GM21423 (cell line): Measurements from ENCODE around the gene SERTM2.
A peak's percentile ranks its signal among the peaks of the same experiment; 100 is the strongest.
"Not testable (repeated sequence)": the region's sequence is repeated elsewhere in the genome, so short reads cannot be mapped to it uniquely, and the experiment has no call there.

Source experiments
- ATAC-seq: cut with Tn5 transposase; IDR thresholded peaks from one replicate; pipeline ENCODE4 v1.9.1; 2021; ENCODE audit warnings: mild to moderate bottlenecking, moderate library complexity; ENCODE audit not compliant: unreplicated experiment

SERTM2 gene

DNA sequence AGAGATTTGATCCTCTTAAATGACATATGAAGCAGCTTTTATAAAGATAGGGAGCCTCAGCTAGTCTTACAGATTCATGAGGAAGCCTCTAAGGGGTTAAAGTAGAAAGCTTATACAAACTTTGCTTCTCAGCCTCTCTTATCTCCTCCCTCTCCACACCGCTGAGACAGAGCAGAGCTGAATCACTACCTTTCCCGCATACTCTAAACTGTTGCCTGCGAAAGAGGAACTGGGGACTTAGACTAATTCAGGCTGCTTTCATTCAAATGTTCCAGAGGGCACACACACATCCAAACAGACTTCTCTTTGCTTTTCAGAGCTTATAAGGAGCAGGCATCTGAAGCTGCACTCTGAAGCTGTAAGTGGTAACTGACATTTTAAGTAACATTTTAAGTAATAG lies at the start of gene SERTM2:
Gene SERTM2, plus strand, starts transcription at position 169 of the 400 bp plus-strand sequence. CDS start 7,213 bp downstream, outside the sequence.
- ATAC-seq: peak; percentile 95

- no peak for ATAC-seq
Measured at GRCh38 chrX:111465669-111466068, 45.8 kb upstream of the SERTM2 start.

DNA sequence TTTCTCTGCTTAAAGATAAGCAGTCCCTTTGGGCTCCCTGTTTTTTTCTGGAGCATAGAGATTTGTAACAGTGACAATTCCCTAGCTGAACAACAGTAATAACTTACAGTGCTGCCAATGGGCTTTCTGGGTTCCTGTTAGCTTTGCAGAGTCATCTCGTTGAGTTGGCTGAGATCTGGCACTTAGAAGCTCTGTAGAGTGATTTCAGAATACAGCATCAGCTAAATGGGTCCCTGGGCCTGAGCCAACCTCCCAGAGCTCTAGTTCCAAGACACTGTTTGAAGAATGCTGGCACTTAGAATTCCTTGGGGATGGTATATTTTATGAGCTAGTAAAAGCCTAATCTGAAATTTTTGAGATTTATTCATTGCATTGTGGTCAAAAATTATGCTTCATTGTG lies 43.5 kb upstream of the SERTM2 start:
- ATAC-seq: no peak

GRCh38 chrX:111470681-111471403 lies 40.6 kb upstream of the SERTM2 start:
- ATAC-seq: no peak

DNA sequence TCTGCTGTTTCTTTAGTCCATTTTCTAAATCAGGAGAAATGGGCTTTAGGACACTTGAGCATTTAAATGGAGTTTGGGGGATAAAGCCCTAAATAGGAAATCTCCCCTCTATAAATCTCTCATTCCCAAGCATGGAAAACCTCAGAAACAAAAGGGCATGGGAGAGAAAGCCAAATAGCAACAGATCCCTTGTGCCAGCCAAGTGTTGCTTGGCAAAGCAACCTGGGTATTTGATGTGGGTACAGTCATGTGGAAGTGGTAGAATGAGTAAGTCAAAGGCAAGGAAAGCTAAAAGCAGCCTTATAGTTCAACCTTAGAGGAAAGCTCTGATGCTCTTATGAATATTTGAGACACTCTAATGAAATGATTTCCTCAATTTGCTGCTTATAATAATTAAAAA lies 29.5 kb upstream of the SERTM2 start:
- no peak for ATAC-seq

DNA sequence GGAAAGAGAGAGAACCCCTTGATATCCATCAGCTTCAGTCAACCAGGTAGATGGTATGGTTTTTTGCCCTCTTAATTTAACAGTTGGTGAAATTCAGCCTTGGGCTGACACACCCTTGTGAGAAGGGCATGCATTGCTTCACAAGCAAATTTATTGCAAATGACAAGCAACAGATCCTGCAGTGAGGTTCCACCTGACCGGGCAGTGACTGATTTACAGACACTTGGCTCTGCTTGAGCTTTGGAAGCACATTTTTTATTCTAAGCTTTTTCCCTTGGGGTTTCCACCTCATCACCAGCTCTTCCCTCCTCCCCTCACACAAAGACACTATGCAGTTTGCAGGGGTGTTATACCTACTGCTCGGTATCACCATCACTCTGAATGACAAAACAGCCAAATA lies 28.3 kb upstream of the SERTM2 start:
- no peak for ATAC-seq

DNA sequence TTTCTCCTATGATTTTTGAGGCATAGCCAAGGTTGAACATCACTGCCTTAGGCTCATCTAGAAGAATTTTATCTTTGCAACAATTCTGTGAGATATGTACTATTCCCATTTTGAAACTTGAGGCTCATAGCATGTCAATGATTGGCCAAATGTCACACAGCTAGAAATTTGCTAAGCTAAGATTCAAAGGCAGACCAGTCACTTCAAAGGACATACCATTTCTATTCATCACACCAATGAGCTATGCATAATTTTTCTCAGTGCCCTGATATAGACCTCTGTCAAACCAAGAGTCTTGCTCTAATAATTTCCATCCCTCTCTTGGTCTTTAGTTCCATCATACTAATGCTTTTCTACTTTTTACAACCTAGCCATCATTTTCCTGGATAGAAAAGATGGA lies 27.6 kb upstream of the SERTM2 start:
- ATAC-seq: no peak

GRCh38 chrX:111490688-111491087 lies 20.8 kb upstream of the SERTM2 start:
- no peak for ATAC-seq

DNA sequence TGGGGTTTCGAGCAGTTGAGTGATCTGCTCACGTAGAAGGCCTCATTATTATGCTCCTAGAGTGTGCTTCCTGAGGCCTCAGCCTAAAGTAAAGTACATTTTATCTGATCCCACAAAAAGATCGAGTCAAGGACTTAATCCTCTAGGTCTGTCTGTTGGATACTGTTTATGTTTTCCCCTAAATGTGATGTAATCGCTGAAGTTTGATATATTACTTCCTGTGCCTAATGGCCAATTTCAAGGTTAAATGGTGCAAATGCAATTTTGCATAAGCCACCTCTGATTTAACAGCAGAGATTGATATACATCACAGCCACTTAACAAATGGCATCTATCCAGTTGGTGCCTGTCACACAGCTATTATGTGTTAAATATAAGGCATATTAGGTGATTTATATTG lies 19.4 kb upstream of the SERTM2 start:
- no peak for ATAC-seq

- no peak for ATAC-seq
Measured at GRCh38 chrX:111498538-111499103, 12.8 kb upstream of the SERTM2 start.

- ATAC-seq: no peak
Measured at GRCh38 chrX:111503485-111503993, 7.9 kb upstream of the SERTM2 start.

GRCh38 chrX:111504941-111505340 lies 6.5 kb upstream of the SERTM2 start:
- ATAC-seq: no peak

DNA sequence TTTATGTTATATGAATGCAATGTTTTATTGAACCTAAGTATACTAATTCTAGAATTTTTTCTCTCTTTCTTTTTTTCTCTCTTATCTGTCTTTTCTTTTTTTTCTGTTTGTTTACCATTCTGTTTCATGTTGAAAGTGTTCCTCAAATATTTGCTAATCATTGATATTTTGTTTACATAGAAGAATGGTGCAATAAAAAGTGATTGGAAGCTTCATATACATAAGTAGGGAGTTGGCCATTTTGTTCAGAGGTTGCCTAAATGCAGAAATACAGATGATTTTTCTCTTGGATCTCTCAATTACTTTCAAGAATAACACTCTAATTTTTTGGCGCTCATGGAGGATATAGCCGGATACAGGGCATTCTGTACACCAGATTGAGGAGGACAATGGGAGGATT lies 5.7 kb upstream of the SERTM2 start:
- ATAC-seq: no peak

DNA sequence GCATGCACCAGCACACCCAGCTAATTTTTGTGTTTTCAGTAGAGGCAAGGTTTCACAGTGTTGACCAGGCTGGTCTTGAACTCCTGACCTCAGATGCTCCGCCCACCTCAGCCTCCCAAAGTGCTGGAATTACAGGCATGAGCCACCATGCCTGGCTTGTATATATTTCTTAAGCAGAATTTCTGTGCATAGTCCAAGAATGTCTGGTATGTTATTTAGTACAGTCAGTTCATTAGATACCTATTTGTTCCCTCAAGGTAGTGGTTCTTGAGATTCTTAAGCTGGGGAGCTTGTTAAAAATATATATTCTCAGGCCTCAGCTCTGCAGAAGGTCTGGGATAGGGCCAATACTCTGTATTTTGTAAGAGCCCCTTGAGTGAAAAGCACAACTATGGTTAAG lies 4.6 kb upstream of the SERTM2 start:
- no peak for ATAC-seq

- ATAC-seq: no peak
Measured at GRCh38 chrX:111507933-111508332, 3.5 kb upstream of the SERTM2 start.

- ATAC-seq: no peak
Measured at GRCh38 chrX:111515298-111515697, 3.9 kb downstream of the SERTM2 start.

GRCh38 chrX:111518667-111519066 lies 7.2 kb downstream of the SERTM2 start:
- no peak for ATAC-seq

DNA sequence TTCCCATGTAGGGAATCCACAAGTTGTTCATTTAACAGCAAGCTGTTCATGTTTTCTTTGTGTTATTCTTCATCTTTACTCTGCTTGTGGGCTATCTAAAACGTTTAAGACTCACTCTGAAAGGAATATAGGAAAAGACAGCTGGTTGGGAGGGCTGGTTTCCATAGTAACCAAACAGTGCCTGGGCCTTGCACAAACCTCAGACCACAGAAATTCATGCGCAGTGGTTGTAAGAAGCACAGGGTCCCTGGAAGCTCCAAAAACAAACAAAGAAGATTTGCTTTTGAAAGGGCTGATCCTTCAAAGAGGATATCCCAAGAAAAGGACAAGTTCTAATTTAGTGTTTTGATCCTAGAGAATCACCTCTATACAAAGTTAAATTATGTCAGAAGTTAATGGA lies 7.8 kb downstream of the SERTM2 start:
- ATAC-seq: no peak

DNA sequence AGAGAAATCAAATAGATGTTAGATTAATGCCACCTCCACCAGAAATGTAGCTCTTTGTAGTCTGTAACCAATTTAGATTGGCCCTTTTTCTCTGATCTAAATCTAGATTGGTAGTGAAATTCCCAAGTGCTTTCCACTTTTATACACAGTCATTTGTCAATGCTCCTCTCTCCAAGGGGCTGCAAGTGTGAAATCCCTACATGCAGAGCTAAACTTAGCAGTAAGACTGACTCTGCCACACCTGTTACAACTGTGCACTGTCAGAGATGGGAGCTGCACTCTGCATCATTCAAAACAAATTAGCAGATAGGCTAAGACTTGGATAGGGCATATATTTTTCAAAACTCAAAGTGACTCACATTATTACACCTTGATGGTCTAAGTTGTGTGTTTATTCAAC lies 9.1 kb downstream of the SERTM2 start:
- no peak for ATAC-seq

DNA sequence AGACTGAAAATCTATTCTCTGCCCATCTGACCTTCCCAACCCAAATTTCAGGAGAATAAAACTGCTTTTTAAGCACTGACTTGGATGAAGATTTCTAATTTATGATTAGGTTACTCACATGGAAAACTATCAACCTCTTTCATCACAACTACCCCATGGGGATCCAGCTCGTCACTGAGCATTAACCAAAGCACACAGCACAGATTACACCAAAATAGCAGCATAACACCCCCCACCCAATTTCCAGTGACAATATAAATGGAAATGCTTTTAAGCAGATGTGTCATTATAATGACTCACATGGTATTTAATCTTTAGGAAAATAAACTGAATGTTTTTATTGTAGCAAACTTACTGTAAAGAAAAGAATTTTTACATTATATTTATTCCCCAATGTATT lies 9.7 kb downstream of the SERTM2 start:
- ATAC-seq: no peak

DNA sequence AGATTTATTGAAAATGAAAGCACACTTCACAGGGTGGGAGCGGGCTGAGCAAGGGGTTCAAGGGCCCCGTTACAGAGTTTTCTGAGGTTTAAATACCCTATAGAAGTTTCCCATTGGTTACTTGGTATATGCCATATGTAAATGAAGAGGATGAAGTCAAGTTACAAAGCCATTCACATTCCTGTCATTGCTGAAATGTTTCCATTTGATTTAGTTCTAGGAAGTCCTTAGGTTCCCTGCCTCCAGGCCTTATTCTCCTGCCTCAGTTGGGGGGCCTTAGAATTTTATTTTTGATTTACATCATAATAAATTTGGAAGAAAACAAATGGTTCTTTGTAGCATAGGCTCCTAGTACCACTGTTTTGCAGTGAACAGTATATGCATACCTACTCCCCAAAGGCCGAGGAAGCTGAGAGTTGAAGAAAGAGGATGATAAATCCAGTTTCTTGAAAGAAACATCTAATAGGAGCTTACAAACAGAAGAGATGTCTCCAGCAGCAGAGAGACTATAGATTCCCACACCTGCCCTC lies 31.8 kb downstream of the SERTM2 start:
- no peak for ATAC-seq

DNA sequence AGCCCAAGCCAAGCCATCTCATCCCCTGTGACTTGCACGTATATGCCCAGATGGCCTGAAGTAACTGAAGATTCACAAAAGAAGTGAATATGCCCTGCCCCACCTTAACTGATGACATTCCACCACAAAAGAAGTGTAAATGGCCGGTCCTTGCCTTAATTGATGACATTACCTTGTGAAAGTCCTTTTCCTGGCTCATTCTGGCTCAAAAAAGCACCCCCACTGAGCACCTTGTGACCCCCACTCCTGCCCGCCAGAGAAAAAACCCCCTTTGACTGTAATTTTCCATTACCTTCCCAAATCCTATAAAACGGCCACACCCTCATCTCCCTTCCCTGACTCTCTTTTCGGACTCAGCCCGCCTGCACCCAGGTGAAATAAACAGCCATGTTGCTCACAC lies 37.8 kb downstream of the SERTM2 start:
- not testable (repeated sequence) for ATAC-seq
